Stimulated activated CD8-positive, alpha-beta memory T cell treated with anti-CD3 and anti-CD28 coated beads, Interleukin-4, amount 100 ng/mL, for 48 hours (primary cell): ENCODE measurements around the gene SV2C.
A peak's percentile ranks its signal among the peaks of the same experiment; 100 is the strongest.

Source experiments
- DNase-seq: peaks from one replicate; pipeline ENCODE4 v3.0.0-alpha.2; 2020

Gene SV2C

DNA sequence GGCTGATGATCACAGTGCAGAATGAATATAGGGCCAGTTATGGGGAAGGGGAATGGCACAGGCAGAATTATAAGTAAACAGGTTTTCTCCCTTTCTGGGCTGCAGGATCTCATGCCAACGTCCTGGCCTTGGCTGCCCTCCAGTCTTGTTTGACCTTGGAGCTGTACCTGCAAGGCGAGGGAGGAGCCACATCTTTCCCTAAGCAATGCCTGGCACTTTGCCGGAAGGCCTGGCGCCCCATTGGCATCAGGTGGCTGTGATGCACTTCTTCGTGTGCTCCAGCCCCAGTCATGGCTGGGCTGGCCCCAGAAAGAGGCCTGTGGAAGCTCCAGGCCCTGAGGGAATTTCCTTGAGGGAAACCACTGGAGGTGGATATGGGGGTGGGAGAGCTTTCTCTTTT is 303.2 kb downstream of the SV2C start:
- no peak for DNase-seq

- DNase-seq, result no peak
These were observed 305.1 kb downstream of the SV2C start for GRCh38 chr5:76388236-76388635.

DNA sequence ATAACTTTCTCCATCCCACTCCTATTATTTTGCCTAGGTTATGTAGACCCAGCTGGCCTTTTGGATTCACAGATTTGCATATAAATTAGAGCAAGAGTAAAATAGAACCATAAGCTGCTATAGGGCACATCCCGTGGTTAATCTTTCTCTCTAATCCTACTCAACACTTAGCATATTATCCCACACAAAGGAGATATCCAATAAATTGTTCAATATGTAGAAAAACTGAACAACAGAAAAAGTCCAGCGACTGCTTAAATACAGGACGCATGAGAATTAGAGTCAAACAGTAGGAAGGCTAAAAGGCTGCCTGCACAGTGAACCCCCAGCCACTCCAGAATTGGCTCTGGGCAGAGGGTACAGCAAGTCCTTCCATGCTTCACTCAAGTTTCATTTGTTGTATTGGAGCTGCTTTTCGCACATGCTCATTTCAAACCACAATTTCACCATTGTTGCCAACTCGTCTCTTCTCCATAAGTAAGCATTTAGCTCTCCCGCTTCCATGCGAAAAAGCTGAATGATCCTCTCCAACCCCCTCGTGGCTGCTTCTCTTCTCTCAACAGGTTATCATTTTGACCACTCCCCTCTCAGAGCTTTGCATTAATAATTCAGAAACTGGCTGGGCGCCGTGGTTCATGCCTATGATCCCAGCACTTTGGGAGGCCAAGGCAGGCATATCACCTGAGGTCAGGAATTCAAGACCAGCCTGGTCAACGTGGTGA is 305.8 kb downstream of the SV2C start:
- no peak for DNase-seq

- DNase-seq, result no peak
These were observed 306.5 kb downstream of the SV2C start for GRCh38 chr5:76389513-76390154.

DNA sequence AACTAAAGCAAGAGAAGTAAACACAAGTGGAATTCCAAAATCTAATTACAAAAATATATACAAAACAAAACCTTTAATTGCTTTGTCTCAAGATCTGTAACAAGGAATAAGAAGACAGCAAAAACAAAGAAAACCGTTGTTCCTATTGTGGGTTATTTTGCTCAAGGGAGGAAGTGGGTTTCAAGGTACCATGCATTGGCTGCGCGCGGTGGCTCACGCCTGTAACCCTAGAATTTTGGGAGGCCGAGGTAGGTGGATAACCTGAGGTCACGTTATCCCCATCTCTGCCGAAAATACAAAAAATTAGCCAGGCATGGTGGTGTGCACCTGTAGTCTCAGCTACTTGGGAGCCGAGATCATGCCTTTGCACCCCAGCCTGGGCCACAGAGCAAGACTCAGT is 307.8 kb downstream of the SV2C start:
- no peak for DNase-seq

GRCh38 chr5:76393035-76393680 is 310.0 kb downstream of the SV2C start:
- no peak for DNase-seq

DNA sequence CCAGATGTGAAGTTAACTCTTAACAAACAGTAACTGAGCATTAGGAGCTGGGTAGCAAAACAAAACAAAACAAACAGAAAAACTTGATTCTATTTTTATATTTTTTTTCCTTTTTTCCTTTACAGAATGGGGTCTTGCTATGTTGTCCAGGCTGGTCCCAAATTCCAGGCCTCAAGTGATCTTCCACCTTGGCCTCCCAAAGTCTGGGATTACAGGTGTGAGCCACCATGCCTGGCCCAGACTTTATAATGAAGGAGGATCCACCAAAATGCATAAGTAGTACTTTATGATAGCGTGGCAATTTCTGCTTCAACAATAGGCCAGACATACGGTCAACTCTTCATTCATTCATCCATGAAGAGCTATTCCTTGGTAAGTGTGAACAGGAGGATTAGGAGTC is 314.0 kb downstream of the SV2C start:
- no peak for DNase-seq

DNA sequence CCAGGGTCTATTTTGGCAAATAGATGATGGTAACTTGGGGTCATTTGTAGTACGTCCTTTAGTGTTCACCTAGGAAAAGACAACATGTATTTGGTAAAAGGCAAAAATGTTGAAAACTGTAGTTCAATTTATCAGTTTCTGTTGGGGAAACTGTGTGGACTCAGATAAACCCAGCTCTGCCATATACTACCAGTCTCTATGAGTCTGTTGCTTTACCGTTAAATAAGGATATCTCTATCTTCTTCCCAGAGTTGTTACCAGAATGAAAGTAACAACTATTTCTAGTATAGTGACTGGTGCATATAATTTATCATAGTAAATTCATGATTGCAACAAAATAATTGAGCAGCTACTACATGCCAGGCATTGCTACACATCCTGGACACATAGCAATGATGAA is 316.1 kb downstream of the SV2C start:
- DNase-seq, result no peak

GRCh38 chr5:76400466-76400865 is 317.3 kb downstream of the SV2C start:
- no peak for DNase-seq

GRCh38 chr5:76401801-76402250 is 318.6 kb downstream of the SV2C start:
- peak; percentile 43 for DNase-seq

DNA sequence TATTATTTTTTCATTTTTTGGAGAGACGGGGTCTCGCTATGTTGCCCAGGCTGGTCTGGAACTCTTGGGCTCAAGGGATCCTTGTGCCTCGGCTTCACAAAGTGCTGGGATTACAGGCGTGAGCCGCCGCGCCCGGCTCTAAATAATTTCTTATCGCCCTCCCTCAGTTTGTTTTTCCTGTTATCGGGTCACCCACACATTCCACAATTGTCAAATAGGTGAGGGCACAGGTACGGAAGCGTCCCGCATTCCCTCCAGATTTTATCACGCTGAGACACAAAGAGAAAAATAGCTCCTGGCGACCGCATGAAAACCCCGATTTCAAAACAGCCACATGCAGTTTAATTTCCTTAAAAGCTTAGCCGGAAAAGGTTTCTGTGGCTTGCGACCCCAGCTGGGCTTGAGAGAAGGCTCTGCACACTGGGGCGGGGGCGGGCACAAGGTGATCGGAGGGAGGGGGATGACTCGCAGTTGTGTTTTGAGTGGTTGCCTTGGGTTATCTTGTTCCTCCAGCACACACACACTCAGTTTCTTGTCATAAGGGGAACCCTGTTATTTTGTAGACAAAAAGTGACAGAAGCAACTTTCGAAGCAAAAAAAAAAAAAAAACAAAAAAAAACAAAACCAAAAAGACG is 319.2 kb downstream of the SV2C start:
- DNase-seq, result peak; percentile 87

DNA sequence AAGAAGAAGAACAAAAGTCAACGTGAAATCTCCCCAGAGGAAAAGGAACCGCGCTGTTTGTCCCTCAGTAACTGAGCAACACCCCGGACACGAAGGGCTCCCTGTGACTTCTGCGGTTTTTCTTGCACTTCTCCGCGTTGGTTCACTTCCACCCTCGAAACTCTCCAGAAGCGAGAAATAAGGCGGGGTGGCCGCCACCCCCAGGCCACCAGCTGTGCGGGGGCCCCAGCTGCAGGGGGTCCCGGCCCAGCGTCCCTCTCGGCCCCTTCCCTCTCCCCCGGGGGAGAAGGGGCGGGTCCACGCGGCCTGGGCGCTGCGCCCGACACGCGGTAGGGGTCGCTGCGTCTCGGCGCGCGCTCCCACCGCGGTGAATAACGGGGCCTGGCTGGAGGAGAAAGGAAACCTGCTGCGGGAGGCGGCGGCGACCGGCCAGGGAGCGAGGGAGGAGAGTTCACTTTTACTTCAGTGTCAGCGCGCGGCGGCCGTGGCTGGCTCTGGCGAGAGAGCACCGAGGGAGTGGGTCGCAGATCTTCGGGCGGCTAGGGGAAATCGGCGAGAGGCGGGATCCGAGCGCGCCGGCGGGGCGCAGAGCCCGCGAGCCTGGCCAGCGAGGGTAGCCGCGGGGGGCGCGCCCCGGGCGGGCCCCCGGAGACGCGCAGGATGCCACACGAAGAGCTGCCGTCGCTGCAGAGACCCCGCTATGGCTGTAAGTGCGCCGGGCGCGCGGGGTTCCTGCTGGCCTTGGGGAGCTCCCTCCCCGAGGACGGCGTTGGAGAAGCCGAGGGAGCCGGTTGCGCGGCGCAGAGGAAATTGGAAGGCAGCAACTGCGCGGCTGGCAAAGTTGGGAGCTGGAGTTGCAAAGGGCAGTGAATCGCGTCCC is 319.9 kb downstream of the SV2C start, which contains the start of gene IQGAP2:
Gene IQGAP2 (plus strand): TSS at position 400 of the 880 bp plus-strand sequence. CDS start 261 bp downstream, at position 661.
- DNase-seq, result peak; percentile 85
